NT2/D1 (cell line): ENCODE data around the gene ZNF416.

Source experiments
- SUZ12 ChIP-seq: IDR thresholded peaks from 2 replicates; pipeline ENCODE4 v1.6.1; 2011; ENCODE audit not compliant: insufficient read length, insufficient read depth; ENCODE audit errors: extremely low read depth
- YY1 ChIP-seq: IDR thresholded peaks from 2 replicates; pipeline ENCODE4 v1.6.1; 2011; ENCODE audit not compliant: insufficient read length, insufficient read depth
- ZNF274 ChIP-seq: IDR thresholded peaks from 2 replicates; pipeline ENCODE4 v1.6.1; 2011; ENCODE audit warnings: mild to moderate bottlenecking, low read depth, low read length

DNA sequence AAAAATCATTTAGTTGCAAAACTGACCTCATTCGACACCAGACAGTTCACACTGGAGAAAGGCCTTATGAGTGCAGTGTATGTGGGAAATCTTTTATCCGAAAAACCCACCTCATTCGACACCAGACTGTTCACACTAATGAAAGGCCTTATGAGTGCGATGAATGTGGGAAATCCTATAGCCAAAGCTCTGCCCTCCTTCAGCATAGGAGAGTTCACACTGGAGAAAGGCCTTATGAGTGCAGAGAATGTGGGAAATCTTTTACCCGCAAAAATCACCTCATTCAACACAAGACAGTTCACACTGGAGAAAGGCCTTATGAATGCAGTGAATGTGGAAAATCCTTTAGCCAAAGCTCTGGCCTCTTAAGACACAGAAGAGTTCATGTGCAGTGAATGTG lies 28.2 kb upstream of the ZNF416 start:
- TF ChIP-seq YY1 = no peak
- no peak for TF ChIP-seq ZNF274
- TF ChIP-seq SUZ12 = no peak
